Stimulated activated CD4-positive, alpha-beta T cell treated with anti-CD3 and anti-CD28 coated beads, Interleukin-4, amount 100 ng/mL, for 24 hours (primary cell): ENCODE data around the gene FAM200C.

Source experiments
- DNase-seq: peaks from one replicate; pipeline ENCODE4 v3.0.0-alpha.2; 2020

The FAM200C gene

GRCh38 chr5:160419458-160420330, 19.8 kb upstream of the FAM200C start:
- DNase-seq = no peak

GRCh38 chr5:160418561-160419457, 19.0 kb upstream of the FAM200C start, which contains the start of gene SLU7:
Gene SLU7, minus strand, starts transcription at chr5:160419081. Its CDS starts 3,787 bp downstream, at chr5:160415294.
- peak; percentile 96 for DNase-seq

GRCh38 chr5:160398806-160399205, 1.0 kb downstream of the FAM200C start:
- DNase-seq = no peak

- no peak for DNase-seq
Observed at GRCh38 chr5:160397492-160397891, 2.4 kb downstream of the FAM200C start.

GRCh38 chr5:160395111-160395510, 4.7 kb downstream of the FAM200C start:
- no peak for DNase-seq

- DNase-seq = no peak
Observed at GRCh38 chr5:160390787-160391696, 8.8 kb downstream of the FAM200C start.

GRCh38 chr5:160387445-160387844, 12.4 kb downstream of the FAM200C start:
- no peak for DNase-seq

- no peak for DNase-seq
Observed at GRCh38 chr5:160385496-160385895, 14.4 kb downstream of the FAM200C start.

- DNase-seq = no peak
Observed at GRCh38 chr5:160384681-160385080, 15.2 kb downstream of the FAM200C start.

GRCh38 chr5:160382346-160382745, 17.5 kb downstream of the FAM200C start:
- no peak for DNase-seq

- no peak for DNase-seq
Observed at GRCh38 chr5:160380041-160380440, 19.8 kb downstream of the FAM200C start.

GRCh38 chr5:160379511-160379910, 20.3 kb downstream of the FAM200C start:
- no peak for DNase-seq

- DNase-seq = no peak
Observed at GRCh38 chr5:160378330-160378729, 21.5 kb downstream of the FAM200C start.

GRCh38 chr5:160377651-160378050, 22.2 kb downstream of the FAM200C start:
- DNase-seq = no peak

GRCh38 chr5:160376416-160376815, 23.4 kb downstream of the FAM200C start:
- no peak for DNase-seq

GRCh38 chr5:160375701-160376100, 24.2 kb downstream of the FAM200C start:
- DNase-seq = no peak

GRCh38 chr5:160375166-160375565, 24.7 kb downstream of the FAM200C start:
- no peak for DNase-seq

GRCh38 chr5:160371294-160371693, 28.6 kb downstream of the FAM200C start:
- DNase-seq = no peak

- DNase-seq = no peak
Observed at GRCh38 chr5:160370713-160371034, 29.2 kb downstream of the FAM200C start.

GRCh38 chr5:160369990-160370712, 29.7 kb downstream of the FAM200C start, which contains the start of gene C1QTNF2:
Gene C1QTNF2, minus strand, starts transcription at chr5:160370626. Its CDS starts 15,615 bp downstream, at chr5:160355011.
- no peak for DNase-seq

GRCh38 chr5:160367885-160368284, 32.0 kb downstream of the FAM200C start:
- DNase-seq = no peak

- no peak for DNase-seq
Observed at GRCh38 chr5:160367261-160367660, 32.6 kb downstream of the FAM200C start.
